ENCODE data around the gene BUD31. TPM values are rescaled to one million over a fixed set of nuclear protein-coding genes. Genes with fewer than 3 reads are reported as not detected.

BUD31 gene
- total and polyA plus RNA-seq, 11 donors: 26.1 to 87.8 (median 47.4) TPM

- no peak overlapping the region for H3K27ac ChIP-seq
- TF ChIP-seq POLR2A (IDR thresholded peaks at IDR 0.05) (no peak), CTCF (IDR thresholded peaks at IDR 0.05) (no peak)
- ATAC-seq: no peak
- 96 to 98% (median 98%) methylated on average over 3 of the region's 3 CpGs for WGBS, 4 donors
- DNase-seq: no peak
- H3K9me3 ChIP-seq: no peaks in the 10 kb centered on the region
- H3K4me1 ChIP-seq: peaks cover 11 to 43% (median 28%) of the 10 kb centered on the region in 12 donors
- peaks cover 0 to 77% (median 69%) of the 10 kb centered on the region in 9 donors for H3K36me3 ChIP-seq
- intact Hi-C loops (cut with DNase I): no loop called here
- H3K27me3 ChIP-seq: no peaks in the 10 kb centered on the region
- H3K4me3 ChIP-seq: no peak overlapping the region
Observed at GRCh38 chr7:99402854-99403253, 5.9 kb upstream of the BUD31 start.

- peak in 1 of 5 donors; percentile 45 for DNase-seq
- intact Hi-C loops (cut with DNase I): no loop called here
- peaks cover 0 to 68% (median 60%) of the 10 kb centered on the region in 9 donors for H3K36me3 ChIP-seq
Observed at GRCh38 chr7:99403764-99404163, 5.0 kb upstream of the BUD31 start.

GRCh38 chr7:99404235-99404976 lies 4.4 kb upstream of the BUD31 start:
- intact Hi-C loops (cut with DNase I): no loop called here
- H3K36me3 ChIP-seq: peaks cover 0 to 61% (median 54%) of the 10 kb centered on the region in 9 donors
- TF ChIP-seq POLR2A (IDR thresholded peaks at IDR 0.05) (no peak), CTCF (IDR thresholded peaks at IDR 0.05) (no peak)
- no peaks in the 10 kb centered on the region for H3K9me3 ChIP-seq
- DNase-seq (peak in 1 of 5 donors; percentile 51), ATAC-seq (no peak)
- peaks cover 11 to 44% (median 29%) of the 10 kb centered on the region in 12 donors for H3K4me1 ChIP-seq
- no peak overlapping the region for H3K27ac ChIP-seq
- H3K4me3 ChIP-seq: no peak overlapping the region
- WGBS, 4 donors: 75 to 83% (median 80%) methylated on average over 13 to 18 of the region's 18 CpGs
- no peaks in the 10 kb centered on the region for H3K27me3 ChIP-seq

More at GRCh38 chr7:99403764-99404163, 5.0 kb upstream of the BUD31 start:
- Histone ChIP-seq H3K4me3 (no peak overlapping the region), H3K9me3 (no peaks in the 10 kb centered on the region), H3K27me3 (no peaks in the 10 kb centered on the region), H3K27ac (no peak overlapping the region), H3K4me1 (peaks cover 11 to 44% (median 28%) of the 10 kb centered on the region in 12 donors)
- WGBS, 4 donors: 90 to 96% (median 95%) methylated on average over 5 of the region's 5 CpGs
- no peak for ATAC-seq
- TF ChIP-seq CTCF (IDR thresholded peaks at IDR 0.05): no peak
- no peak for TF ChIP-seq POLR2A (IDR thresholded peaks at IDR 0.05)

- H3K4me1 ChIP-seq: peaks cover 13 to 44% (median 34%) of the 10 kb centered on the region in 12 donors
- intact Hi-C loops (cut with DNase I): loop anchor here in 3 of 10 donors (5.0 kb wide), 3 partner anchors 33 to 1003 kb away; partner anchors contain the start of genes ARPC1B (in 1 of the 3) and BAIAP2L1 (in 1 of the 3)
- H3K4me3 ChIP-seq: no peak overlapping the region
- 90 to 95% (median 94%) methylated on average over 9 to 10 of the region's 10 CpGs for WGBS, 4 donors
- DNase-seq (no peak), ATAC-seq (no peak)
- H3K9me3 ChIP-seq: no peaks in the 10 kb centered on the region
- no peaks in the 10 kb centered on the region for H3K27me3 ChIP-seq
- H3K27ac ChIP-seq: no peak overlapping the region
- TF ChIP-seq POLR2A (IDR thresholded peaks at IDR 0.05): no peak
- TF ChIP-seq CTCF (IDR thresholded peaks at IDR 0.05): no peak
- peaks cover 0 to 56% (median 48%) of the 10 kb centered on the region in 9 donors for H3K36me3 ChIP-seq
Observed at GRCh38 chr7:99404977-99405320, 3.8 kb upstream of the BUD31 start.
